ENCODE measurements around the gene MTHFD1L.

- TF ChIP-seq CTCF (IDR thresholded peaks at IDR 0.05) (no peak), POLR2A (IDR thresholded peaks at IDR 0.05) (no peak)
These were observed 54.4 kb downstream of the MTHFD1L start for GRCh38 chr6:150919938-150920337.

Measured in Peyer's patch (tissue), 4 donors.